Liver (tissue), 9 donors: ENCODE data around the gene EPHB2. TPM values are rescaled to one million over a fixed set of nuclear protein-coding genes. Genes with fewer than 3 reads are reported as not detected.

ENCODE experiments used
- DNase-seq: peaks from one replicate; pipeline ENCODE4 v3.0.0-alpha.2; 2017; ENCODE audit warnings: low spot score
- H3K27ac ChIP-seq, 2 donors: one replicate each; pipeline ENCODE4 v1.7.0; 2013; ENCODE audit warnings: inconsistent platforms in 2 of 2, low read length in 2 of 2, control low read depth in 1 of 2, low read depth in 1 of 2, mild to moderate bottlenecking in 1 of 2
- H3K27me3 ChIP-seq, 4 donors: one replicate each; pipeline versions ENCODE4 v1.6.1 to v1.7.0; 2013; ENCODE audit warnings: low read length in 3 of 4, inconsistent platforms in 1 of 4, mild to moderate bottlenecking in 1 of 4, moderate library complexity in 1 of 4; ENCODE audit not compliant: control insufficient read depth in 4 of 4, insufficient read depth in 4 of 4
- H3K36me3 ChIP-seq, 4 donors: one replicate each; pipeline versions ENCODE4 v1.6.1 to v1.7.0; 2013; ENCODE audit warnings: low read length in 3 of 4, mild to moderate bottlenecking in 3 of 4, low read depth in 1 of 4, moderate library complexity in 1 of 4; ENCODE audit not compliant: control insufficient read depth in 4 of 4, insufficient read depth in 3 of 4
- H3K4me1 ChIP-seq, 4 donors: one replicate each; pipeline versions ENCODE4 v1.6.1 to v1.7.0; 2013; ENCODE audit warnings: low read length in 3 of 4, mild to moderate bottlenecking in 3 of 4, moderate library complexity in 1 of 4; ENCODE audit not compliant: control insufficient read depth in 4 of 4, insufficient read depth in 4 of 4
- H3K4me3 ChIP-seq, 3 donors: one replicate each; pipeline versions ENCODE4 v1.6.1 to v1.7.0; 2013; ENCODE audit warnings: low read length in 3 of 3, control low read depth in 1 of 3, low read depth in 1 of 3, mild to moderate bottlenecking in 1 of 3
- H3K9ac ChIP-seq, 2 donors: one replicate each; pipeline ENCODE4 v1.7.0; 2013; ENCODE audit warnings: low read length in 2 of 2, mild to moderate bottlenecking in 2 of 2, moderate library complexity in 2 of 2, control low read depth in 1 of 2, low read depth in 1 of 2
- H3K9me3 ChIP-seq, 4 donors: one replicate each; pipeline versions ENCODE4 v1.6.1 to v1.7.0; 2013; ENCODE audit warnings: low read length in 3 of 4; ENCODE audit not compliant: control insufficient read depth in 4 of 4
- ATF3 ChIP-seq: IDR thresholded peaks from 2 replicates; pipeline ENCODE4 v1.6.1; 2016; ENCODE audit warnings: antibody characterized with exemption
- CTCF ChIP-seq: fragments of 150-350 bp; IDR thresholded peaks from 2 replicates; pipeline ENCODE4 v1.5.1; 2017; ENCODE audit warnings: improper control_type of control experiment, low read depth, low read length; ENCODE audit not compliant: missing input control
- FOXA1 ChIP-seq: IDR thresholded peaks from 2 replicates; pipeline ENCODE4 v1.6.1; 2016; ENCODE audit warnings: antibody characterized with exemption
- GABPA ChIP-seq, 2 donors: IDR thresholded peaks in 1 of 2; conservative IDR thresholded peaks in 1 of 2; 2 replicates each; pipeline ENCODE4 v1.6.1; 2016; ENCODE audit warnings: antibody characterized with exemption in 2 of 2, mild to moderate bottlenecking in 1 of 2, moderate library complexity in 1 of 2
- HNF4A ChIP-seq, 2 donors: conservative IDR thresholded peaks; 2 replicates each; pipeline ENCODE4 v1.6.1; 2016; ENCODE audit warnings: antibody characterized with exemption in 2 of 2, mild to moderate bottlenecking in 2 of 2
- HNF4G ChIP-seq: IDR thresholded peaks from 2 replicates; pipeline ENCODE4 v1.6.1; 2016; ENCODE audit warnings: antibody characterized with exemption
- MAX ChIP-seq: IDR thresholded peaks from 2 replicates; pipeline ENCODE4 v1.6.1; 2016; ENCODE audit warnings: antibody characterized with exemption
- NR2F2 ChIP-seq: IDR thresholded peaks from 2 replicates; pipeline ENCODE4 v1.6.1; 2016; ENCODE audit warnings: antibody characterized with exemption
- RAD21 ChIP-seq, 2 donors: IDR thresholded peaks; 2 replicates each; pipeline ENCODE4 v1.6.1; 2016; ENCODE audit warnings: antibody characterized with exemption in 2 of 2, mild to moderate bottlenecking in 2 of 2
- REST ChIP-seq: IDR thresholded peaks from 2 replicates; pipeline ENCODE4 v1.6.1; 2016; ENCODE audit warnings: antibody characterized with exemption, mild to moderate bottlenecking
- RXRA ChIP-seq, 2 donors: IDR thresholded peaks; 2 replicates each; pipeline ENCODE4 v1.6.1; 2017 to 2018; ENCODE audit warnings: antibody characterized with exemption in 2 of 2, mild to moderate bottlenecking in 1 of 2
- SP1 ChIP-seq: IDR thresholded peaks from 2 replicates; pipeline ENCODE4 v1.6.1; 2018; ENCODE audit warnings: antibody characterized with exemption, mild to moderate bottlenecking
- TAF1 ChIP-seq: conservative IDR thresholded peaks from 2 replicates; pipeline ENCODE4 v1.6.1; 2016; ENCODE audit warnings: antibody characterized with exemption, mild to moderate bottlenecking
- WGBS: extraction: QIAGEN DNeasy Blood & Tissue Kit; methylation state at CpG from one replicate; pipeline ENCODE4 v1.1.7; 2013; 5-methylcytosine and 5-hydroxymethylcytosine counted together
- polyA plus RNA-seq, 2 donors: library from polyadenylated mRNA; stranded (reverse) in 1 of 2; unstranded in 1 of 2; fragments of 200-250 nt in 1 of 2; fragments of >200 nt in 1 of 2; fragmentation: Nextera tagmentation in 1 of 2; extraction: Ambion mirVana in 1 of 2; gene quantifications; one replicate each; pipeline versions ENCODE4 v1.2.1 to v1.2.3, GENCODE V29; 2013 to 2015
- total RNA-seq, 2 donors: library from RNA; depleted of rRNA; stranded (reverse); fragments of >200 nt; gene quantifications; one replicate each; pipeline ENCODE4 v1.2.3, GENCODE V29; 2014
- TF ChIP-seq, protein P1 (sequence below): IDR thresholded peaks from 2 replicates; pipeline ENCODE4 v1.6.1; 2016; ENCODE audit warnings: antibody characterized with exemption
- donor health status: healthy.
- donor health status: healthy.
- donor health status: healthy.
- donor health status: healthy.
- donor health status: healthy.

EPHB2 gene
- total and polyA plus RNA-seq, 4 donors: 0.07 to 1.0 (median 0.38) TPM

- no peak overlapping the region for H3K4me3 ChIP-seq
- no peak overlapping the region for H3K9ac ChIP-seq
- no peak for DNase-seq
- no peak overlapping the region for H3K27ac ChIP-seq
- H3K9me3 ChIP-seq: no peaks in the 10 kb centered on the region
- no peaks in the 10 kb centered on the region for H3K4me1 ChIP-seq
- 70% methylated on average over 5 of the region's 5 CpGs for WGBS
- H3K36me3 ChIP-seq: no peaks in the 10 kb centered on the region
- no peaks in the 10 kb centered on the region for H3K27me3 ChIP-seq
- no peak for TF ChIP-seq HNF4G
- TF ChIP-seq HNF4A (conservative IDR thresholded peaks at IDR 0.05): no peak
- TF ChIP-seq NR2F2: no peak
- no peak for TF ChIP-seq TAF1
- TF ChIP-seq GABPA (IDR thresholded peaks at IDR 0.05 in 1 of 2, conservative IDR thresholded peaks at IDR 0.05 in 1 of 2): no peak
- TF ChIP-seq RAD21 (IDR thresholded peaks at IDR 0.05): no peak
- TF ChIP-seq SP1: no peak
- no peak for TF ChIP-seq RXRA (IDR thresholded peaks at IDR 0.05)
- TF ChIP-seq ATF3: no peak
- no peak for TF ChIP-seq MAX
- TF ChIP-seq CTCF: no peak
These were observed 12.7 kb upstream of the EPHB2 start for GRCh38 chr1:22697980-22698379.

- Histone ChIP-seq H3K36me3 (no peaks in the 10 kb centered on the region), H3K4me3 (no peak overlapping the region), H3K27ac (no peak overlapping the region), H3K9ac (no peak overlapping the region), H3K4me1 (no peaks in the 10 kb centered on the region), H3K27me3 (no peaks in the 10 kb centered on the region), H3K9me3 (no peaks in the 10 kb centered on the region)
- no peak for DNase-seq
- 79% methylated on average over 14 of the region's 14 CpGs for whole genome bisulfite sequencing
- TF ChIP-seq REST: no peak
- no peak for TF ChIP-seq GABPA (IDR thresholded peaks at IDR 0.05 in 1 of 2, conservative IDR thresholded peaks at IDR 0.05 in 1 of 2)
- TF ChIP-seq RXRA (IDR thresholded peaks at IDR 0.05): no peak
- no peak for TF ChIP-seq NR2F2
- TF ChIP-seq MAX: no peak
- TF ChIP-seq TAF1: no peak
- no peak for TF ChIP-seq FOXA1
- TF ChIP-seq, protein P1, sequence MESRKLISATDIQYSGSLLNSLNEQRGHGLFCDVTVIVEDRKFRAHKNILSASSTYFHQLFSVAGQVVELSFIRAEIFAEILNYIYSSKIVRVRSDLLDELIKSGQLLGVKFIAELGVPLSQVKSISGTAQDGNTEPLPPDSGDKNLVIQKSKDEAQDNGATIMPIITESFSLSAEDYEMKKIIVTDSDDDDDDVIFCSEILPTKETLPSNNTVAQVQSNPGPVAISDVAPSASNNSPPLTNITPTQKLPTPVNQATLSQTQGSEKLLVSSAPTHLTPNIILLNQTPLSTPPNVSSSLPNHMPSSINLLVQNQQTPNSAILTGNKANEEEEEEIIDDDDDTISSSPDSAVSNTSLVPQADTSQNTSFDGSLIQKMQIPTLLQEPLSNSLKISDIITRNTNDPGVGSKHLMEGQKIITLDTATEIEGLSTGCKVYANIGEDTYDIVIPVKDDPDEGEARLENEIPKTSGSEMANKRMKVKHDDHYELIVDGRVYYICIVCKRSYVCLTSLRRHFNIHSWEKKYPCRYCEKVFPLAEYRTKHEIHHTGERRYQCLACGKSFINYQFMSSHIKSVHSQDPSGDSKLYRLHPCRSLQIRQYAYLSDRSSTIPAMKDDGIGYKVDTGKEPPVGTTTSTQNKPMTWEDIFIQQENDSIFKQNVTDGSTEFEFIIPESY: no peak
- no peak for TF ChIP-seq SP1
These were observed 10.7 kb upstream of the EPHB2 start for GRCh38 chr1:22699681-22700520.
